Measurements from ENCODE around the gene TTLL3. TPM values are rescaled to one million over a fixed set of nuclear protein-coding genes. Genes with fewer than 3 reads are reported as not detected.
A peak's percentile ranks its signal among the peaks of the same experiment; 100 is the strongest.

TTLL3 gene
- total and polyA plus RNA-seq, 2 of the 13 experiments (the other 11 are each of a cell fraction or from before 2014, with no cell fraction given), result 9.5 to 51.2 TPM

GRCh38 chr3:9862391-9863057 is 52.5 kb downstream of the TTLL3 start (continued):
- no peak for TF ChIP-seq NRL (CRISPR knock-in tag; IDR thresholded peaks at IDR 0.05; ENCODE audit: borderline replicate concordance)
- TF ChIP-seq HINFP (CRISPR knock-in tag; IDR thresholded peaks at IDR 0.05; ENCODE audit: low read depth), result 0 out of 2 replicates have a peak, but pooled peaks have one; percentile 43
- TF ChIP-seq, protein P1, sequence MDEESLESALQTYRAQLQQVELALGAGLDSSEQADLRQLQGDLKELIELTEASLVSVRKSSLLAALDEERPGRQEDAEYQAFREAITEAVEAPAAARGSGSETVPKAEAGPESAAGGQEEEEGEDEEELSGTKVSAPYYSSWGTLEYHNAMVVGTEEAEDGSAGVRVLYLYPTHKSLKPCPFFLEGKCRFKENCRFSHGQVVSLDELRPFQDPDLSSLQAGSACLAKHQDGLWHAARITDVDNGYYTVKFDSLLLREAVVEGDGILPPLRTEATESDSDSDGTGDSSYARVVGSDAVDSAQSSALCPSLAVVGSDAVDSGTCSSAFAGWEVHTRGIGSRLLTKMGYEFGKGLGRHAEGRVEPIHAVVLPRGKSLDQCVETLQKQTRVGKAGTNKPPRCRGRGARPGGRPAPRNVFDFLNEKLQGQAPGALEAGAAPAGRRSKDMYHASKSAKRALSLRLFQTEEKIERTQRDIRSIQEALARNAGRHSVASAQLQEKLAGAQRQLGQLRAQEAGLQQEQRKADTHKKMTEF (CRISPR knock-in tag; IDR thresholded peaks at IDR 0.05), result peak; percentile 89
- no peak for TF ChIP-seq HOXA7 (CRISPR knock-in tag; IDR thresholded peaks at IDR 0.05)
- TF ChIP-seq MTF2 (CRISPR knock-in tag; IDR thresholded peaks at IDR 0.05; ENCODE audit: borderline replicate concordance), result no peak
- 0 out of 2 replicates have a peak, but pooled peaks have one; percentile 14 for TF ChIP-seq NR2C2 (CRISPR knock-in tag; IDR thresholded peaks at IDR 0.05; ENCODE audit: borderline replicate concordance)
- TF ChIP-seq ZNF746 (CRISPR knock-in tag; IDR thresholded peaks at IDR 0.05), result no peak
- 0 out of 2 replicates have a peak, but pooled peaks have one; percentile 43 for TF ChIP-seq ZNF12 (CRISPR knock-in tag; IDR thresholded peaks at IDR 0.05)
- TF ChIP-seq, protein P2, sequence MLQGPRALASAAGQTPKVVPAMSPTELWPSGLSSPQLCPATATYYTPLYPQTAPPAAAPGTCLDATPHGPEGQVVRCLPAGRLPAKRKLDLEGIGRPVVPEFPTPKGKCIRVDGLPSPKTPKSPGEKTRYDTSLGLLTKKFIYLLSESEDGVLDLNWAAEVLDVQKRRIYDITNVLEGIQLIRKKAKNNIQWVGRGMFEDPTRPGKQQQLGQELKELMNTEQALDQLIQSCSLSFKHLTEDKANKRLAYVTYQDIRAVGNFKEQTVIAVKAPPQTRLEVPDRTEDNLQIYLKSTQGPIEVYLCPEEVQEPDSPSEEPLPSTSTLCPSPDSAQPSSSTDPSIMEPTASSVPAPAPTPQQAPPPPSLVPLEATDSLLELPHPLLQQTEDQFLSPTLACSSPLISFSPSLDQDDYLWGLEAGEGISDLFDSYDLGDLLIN (CRISPR knock-in tag; IDR thresholded peaks at IDR 0.05; ENCODE audit: borderline replicate concordance), result no peak
- no peak for TF ChIP-seq SUZ12 (IDR thresholded peaks at IDR 0.05; ENCODE audit: low read depth, low read length)
- TF ChIP-seq PRDM10 (CRISPR knock-in tag; IDR thresholded peaks at IDR 0.05; ENCODE audit: low read depth), result no peak; the same call in 1 of the 2 replicates
- peak; percentile 24; the same call in 1 of the 2 replicates for TF ChIP-seq ZBTB7A (CRISPR knock-in tag; IDR thresholded peaks at IDR 0.05)
- TF ChIP-seq ZFP91 (CRISPR knock-in tag; IDR thresholded peaks at IDR 0.05; ENCODE audit: borderline replicate concordance), result peak; percentile 65; the same call in 1 of the 2 replicates
- no peak for TF ChIP-seq BATF2 (CRISPR knock-in tag; IDR thresholded peaks at IDR 0.05)
- TF ChIP-seq DMTF1 (CRISPR knock-in tag; IDR thresholded peaks at IDR 0.05), result no peak

Measured in HepG2 (cell line).